ENCODE results near the gene CMIP. TPM values are rescaled to one million over a fixed set of nuclear protein-coding genes. Genes with fewer than 3 reads are reported as not detected.
A peak's percentile ranks its signal among the peaks of the same experiment; 100 is the strongest.

The CMIP gene
- total RNA-seq, 1 experiment from 2014 or later = 63.7 TPM

GRCh38 chr16:81397879-81398520 is 46.6 kb upstream of the CMIP start:
- no peak for DNase-seq (ENCODE audit: low spot score)
- H3K27ac Mint-ChIP-seq = no peak overlapping the region
- ChIA-PET CTCF (interaction anchor here (1.3 kb wide), 1 partner anchor 299 kb away, joined by 3 read pairs; no protein-coding TSS in a partner anchor), POLR2A (no interaction called here)
- no peak overlapping the region for H3K4me3 Mint-ChIP-seq
- H3K27me3 Mint-ChIP-seq (ENCODE audit: low read depth) = no peaks in the 10 kb centered on the region; the same call in 1 of the 2 replicates
- H3K36me3 Mint-ChIP-seq = peaks cover 4% of the 10 kb centered on the region; the same call in 1 of the 2 replicates
- peaks cover 16% of the 10 kb centered on the region for H3K9me3 Mint-ChIP-seq
- no peak for ATAC-seq
- TF ChIP-seq ZNF121 (CRISPR knock-in tag; IDR thresholded peaks at IDR 0.05) (peak; percentile 37; the same call in 1 of the 2 replicates), GTF2I (CRISPR knock-in tag; conservative IDR thresholded peaks at IDR 0.05) (no peak)
- H3K4me1 Mint-ChIP-seq = no peaks in the 10 kb centered on the region

DNA sequence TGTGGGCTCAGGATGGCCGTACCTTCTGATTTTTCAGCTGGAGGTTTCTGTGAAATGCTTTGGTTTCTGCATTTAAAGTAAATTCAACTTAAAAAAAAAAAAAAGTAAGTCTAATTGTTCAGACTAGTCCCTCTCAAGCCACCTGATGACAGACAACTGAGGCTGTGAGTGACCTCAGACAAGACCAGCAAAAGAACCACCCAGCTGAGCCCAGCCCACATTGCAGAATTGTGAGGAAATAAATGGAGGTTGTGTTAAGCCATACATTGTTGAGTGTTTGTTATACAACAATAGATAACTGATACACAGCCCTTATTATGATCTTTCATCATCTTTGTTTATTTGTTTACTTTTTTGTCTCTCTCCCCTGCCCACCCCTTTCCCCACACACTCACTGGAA is 44.7 kb upstream of the CMIP start:
- POLR2A ChIA-PET = interaction anchor here (0.9 kb wide), 1 partner anchor 186 kb away, joined by 3 read pairs; no protein-coding TSS in a partner anchor
- Mint-ChIP-seq H3K9me3 (peaks cover 16% of the 10 kb centered on the region), H3K4me3 (no peak overlapping the region), H3K27ac (no peak overlapping the region), H3K4me1 (no peaks in the 10 kb centered on the region), H3K36me3 (0 out of 2 replicates have a peak, but pooled peaks cover 4% of the 10 kb centered on the region), H3K27me3 (ENCODE audit: low read depth) (peaks cover 6% of the 10 kb centered on the region)
- TF ChIP-seq, protein P1, sequence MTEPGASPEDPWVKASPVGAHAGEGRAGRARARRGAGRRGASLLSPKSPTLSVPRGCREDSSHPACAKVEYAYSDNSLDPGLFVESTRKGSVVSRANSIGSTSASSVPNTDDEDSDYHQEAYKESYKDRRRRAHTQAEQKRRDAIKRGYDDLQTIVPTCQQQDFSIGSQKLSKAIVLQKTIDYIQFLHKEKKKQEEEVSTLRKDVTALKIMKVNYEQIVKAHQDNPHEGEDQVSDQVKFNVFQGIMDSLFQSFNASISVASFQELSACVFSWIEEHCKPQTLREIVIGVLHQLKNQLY (CRISPR knock-in tag; IDR thresholded peaks at IDR 0.05) = no peak
- TF ChIP-seq OVOL2 (CRISPR knock-in tag; IDR thresholded peaks at IDR 0.05; ENCODE audit: borderline replicate concordance) (no peak), ZNF671 (CRISPR knock-in tag; IDR thresholded peaks at IDR 0.05) (no peak), ATF6 (CRISPR knock-in tag; IDR thresholded peaks at IDR 0.05) (no peak), SOX15 (CRISPR knock-in tag; IDR thresholded peaks at IDR 0.05) (no peak)
- no peak for DNase-seq (ENCODE audit: low spot score)
- CTCF ChIA-PET = interaction anchor here (1.1 kb wide), 1 partner anchor 330 kb away, joined by 4 read pairs; no protein-coding TSS in a partner anchor
- ATAC-seq = no peak

DNA sequence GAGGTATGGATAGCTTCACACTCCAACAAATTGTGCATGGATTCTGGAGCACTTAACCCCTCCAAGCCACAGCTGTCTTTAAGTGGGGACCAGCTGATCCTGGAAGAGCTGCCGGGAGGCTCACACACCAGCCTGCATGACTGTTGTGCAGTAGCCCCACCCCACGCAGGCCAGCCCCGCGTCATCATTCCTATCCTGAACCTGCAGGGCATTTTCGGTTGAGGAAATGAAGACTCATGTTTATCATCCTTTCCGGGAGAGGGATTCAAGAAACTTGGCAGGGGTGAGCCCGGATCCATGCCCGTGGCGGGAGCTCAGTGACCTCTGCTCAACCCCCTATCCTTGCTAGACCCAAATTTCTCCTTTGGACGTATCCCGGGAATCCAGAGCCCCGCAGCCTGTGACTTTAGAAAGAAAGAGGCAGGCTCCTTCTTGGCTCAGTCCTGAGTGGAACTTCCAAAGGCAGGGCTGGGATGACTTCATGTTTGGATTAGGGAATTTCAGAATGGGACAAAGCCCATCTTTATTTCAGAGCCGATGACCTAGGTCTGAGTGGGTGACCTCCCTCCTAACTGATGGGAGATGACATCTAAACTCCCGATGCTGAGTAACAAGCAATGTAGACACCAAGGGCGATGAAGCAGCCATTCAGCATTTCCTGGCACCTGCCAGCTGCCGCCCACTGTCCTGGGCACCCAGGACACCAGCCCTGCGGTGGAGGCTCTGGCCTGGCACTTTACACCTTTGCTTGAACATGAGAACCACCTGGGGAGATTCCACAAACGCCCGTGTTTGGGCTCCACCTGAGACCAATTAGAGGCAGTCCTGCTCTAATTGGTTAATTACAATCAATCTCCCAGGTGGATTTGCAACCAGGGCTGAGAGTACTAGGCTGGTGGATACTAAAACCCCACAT is 43.3 kb upstream of the CMIP start:
- no peaks in the 10 kb centered on the region for H3K4me1 Mint-ChIP-seq
- peaks cover 16% of the 10 kb centered on the region for H3K9me3 Mint-ChIP-seq
- H3K36me3 Mint-ChIP-seq = 0 out of 2 replicates have a peak, but pooled peaks cover 4% of the 10 kb centered on the region
- no peak overlapping the region for H3K27ac Mint-ChIP-seq
- ChIA-PET CTCF (interaction anchor here (0.6 to 1.1 kb wide), 3 partner anchors 125 to 329 kb away, joined by 3 to 4 read pairs (median 3); no protein-coding TSS in a partner anchor), POLR2A (interaction anchor here (0.9 to 1.0 kb wide), 2 partner anchors 185 to 316 kb away, joined by 3 to 5 read pairs; no protein-coding TSS in a partner anchor)
- DNase-seq (ENCODE audit: low spot score) (no peak), ATAC-seq (no peak)
- H3K27me3 Mint-ChIP-seq (ENCODE audit: low read depth) = peaks cover 6% of the 10 kb centered on the region
- H3K4me3 Mint-ChIP-seq = no peak overlapping the region
- TF ChIP-seq RORB (CRISPR knock-in tag; IDR thresholded peaks at IDR 0.05) = no peak
- TF ChIP-seq, protein P2, sequence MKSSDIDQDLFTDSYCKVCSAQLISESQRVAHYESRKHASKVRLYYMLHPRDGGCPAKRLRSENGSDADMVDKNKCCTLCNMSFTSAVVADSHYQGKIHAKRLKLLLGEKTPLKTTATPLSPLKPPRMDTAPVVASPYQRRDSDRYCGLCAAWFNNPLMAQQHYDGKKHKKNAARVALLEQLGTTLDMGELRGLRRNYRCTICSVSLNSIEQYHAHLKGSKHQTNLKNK (CRISPR knock-in tag; IDR thresholded peaks at IDR 0.05) = no peak
- TF ChIP-seq ATF2 (CRISPR knock-in tag; IDR thresholded peaks at IDR 0.05; ENCODE audit: borderline replicate concordance, low read depth) = no peak
- TF ChIP-seq, protein P3, sequence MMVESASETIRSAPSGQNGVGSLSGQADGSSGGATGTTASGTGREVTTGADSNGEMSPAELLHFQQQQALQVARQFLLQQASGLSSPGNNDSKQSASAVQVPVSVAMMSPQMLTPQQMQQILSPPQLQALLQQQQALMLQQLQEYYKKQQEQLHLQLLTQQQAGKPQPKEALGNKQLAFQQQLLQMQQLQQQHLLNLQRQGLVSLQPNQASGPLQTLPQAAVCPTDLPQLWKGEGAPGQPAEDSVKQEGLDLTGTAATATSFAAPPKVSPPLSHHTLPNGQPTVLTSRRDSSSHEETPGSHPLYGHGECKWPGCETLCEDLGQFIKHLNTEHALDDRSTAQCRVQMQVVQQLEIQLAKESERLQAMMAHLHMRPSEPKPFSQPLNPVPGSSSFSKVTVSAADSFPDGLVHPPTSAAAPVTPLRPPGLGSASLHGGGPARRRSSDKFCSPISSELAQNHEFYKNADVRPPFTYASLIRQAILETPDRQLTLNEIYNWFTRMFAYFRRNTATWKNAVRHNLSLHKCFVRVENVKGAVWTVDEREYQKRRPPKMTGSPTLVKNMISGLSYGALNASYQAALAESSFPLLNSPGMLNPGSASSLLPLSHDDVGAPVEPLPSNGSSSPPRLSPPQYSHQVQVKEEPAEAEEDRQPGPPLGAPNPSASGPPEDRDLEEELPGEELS (CRISPR knock-in tag; IDR thresholded peaks at IDR 0.05) = no peak
- TF ChIP-seq, protein P4, sequence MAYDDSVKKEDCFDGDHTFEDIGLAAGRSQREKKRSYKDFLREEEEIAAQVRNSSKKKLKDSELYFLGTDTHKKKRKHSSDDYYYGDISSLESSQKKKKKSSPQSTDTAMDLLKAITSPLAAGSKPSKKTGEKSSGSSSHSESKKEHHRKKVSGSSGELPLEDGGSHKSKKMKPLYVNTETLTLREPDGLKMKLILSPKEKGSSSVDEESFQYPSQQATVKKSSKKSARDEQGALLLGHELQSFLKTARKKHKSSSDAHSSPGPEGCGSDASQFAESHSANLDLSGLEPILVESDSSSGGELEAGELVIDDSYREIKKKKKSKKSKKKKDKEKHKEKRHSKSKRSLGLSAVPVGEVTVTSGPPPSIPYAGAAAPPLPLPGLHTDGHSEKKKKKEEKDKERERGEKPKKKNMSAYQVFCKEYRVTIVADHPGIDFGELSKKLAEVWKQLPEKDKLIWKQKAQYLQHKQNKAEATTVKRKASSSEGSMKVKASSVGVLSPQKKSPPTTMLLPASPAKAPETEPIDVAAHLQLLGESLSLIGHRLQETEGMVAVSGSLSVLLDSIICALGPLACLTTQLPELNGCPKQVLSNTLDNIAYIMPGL (CRISPR knock-in tag; IDR thresholded peaks at IDR 0.05) = no peak
- no peak for TF ChIP-seq RELA (CRISPR knock-in tag; IDR thresholded peaks at IDR 0.05; ENCODE audit: borderline replicate concordance)
- TF ChIP-seq ATF1 (CRISPR knock-in tag; IDR thresholded peaks at IDR 0.05) = no peak
- TF ChIP-seq PRRX2 (CRISPR knock-in tag; IDR thresholded peaks at IDR 0.05) = no peak
- TF ChIP-seq, protein P5, sequence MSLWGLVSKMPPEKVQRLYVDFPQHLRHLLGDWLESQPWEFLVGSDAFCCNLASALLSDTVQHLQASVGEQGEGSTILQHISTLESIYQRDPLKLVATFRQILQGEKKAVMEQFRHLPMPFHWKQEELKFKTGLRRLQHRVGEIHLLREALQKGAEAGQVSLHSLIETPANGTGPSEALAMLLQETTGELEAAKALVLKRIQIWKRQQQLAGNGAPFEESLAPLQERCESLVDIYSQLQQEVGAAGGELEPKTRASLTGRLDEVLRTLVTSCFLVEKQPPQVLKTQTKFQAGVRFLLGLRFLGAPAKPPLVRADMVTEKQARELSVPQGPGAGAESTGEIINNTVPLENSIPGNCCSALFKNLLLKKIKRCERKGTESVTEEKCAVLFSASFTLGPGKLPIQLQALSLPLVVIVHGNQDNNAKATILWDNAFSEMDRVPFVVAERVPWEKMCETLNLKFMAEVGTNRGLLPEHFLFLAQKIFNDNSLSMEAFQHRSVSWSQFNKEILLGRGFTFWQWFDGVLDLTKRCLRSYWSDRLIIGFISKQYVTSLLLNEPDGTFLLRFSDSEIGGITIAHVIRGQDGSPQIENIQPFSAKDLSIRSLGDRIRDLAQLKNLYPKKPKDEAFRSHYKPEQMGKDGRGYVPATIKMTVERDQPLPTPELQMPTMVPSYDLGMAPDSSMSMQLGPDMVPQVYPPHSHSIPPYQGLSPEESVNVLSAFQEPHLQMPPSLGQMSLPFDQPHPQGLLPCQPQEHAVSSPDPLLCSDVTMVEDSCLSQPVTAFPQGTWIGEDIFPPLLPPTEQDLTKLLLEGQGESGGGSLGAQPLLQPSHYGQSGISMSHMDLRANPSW (CRISPR knock-in tag; conservative IDR thresholded peaks at IDR 0.05; ENCODE audit: low read depth) = no peak
- TF ChIP-seq ZNF121 (CRISPR knock-in tag; IDR thresholded peaks at IDR 0.05) = no peak
- TF ChIP-seq JUN (CRISPR knock-in tag; IDR thresholded peaks at IDR 0.05) = no peak
- TF ChIP-seq JAZF1 (CRISPR knock-in tag; IDR thresholded peaks at IDR 0.05) = no peak

All from WTC11 (cell line).